Inflammatory macrophage (primary cell): ENCODE data around the gene CREB3.

ENCODE experiments used
- DNase-seq, 2 donors: peaks; one replicate each; pipeline ENCODE4 v3.0.0-alpha.2; 2020 to 2022

CREB3 gene

DNA sequence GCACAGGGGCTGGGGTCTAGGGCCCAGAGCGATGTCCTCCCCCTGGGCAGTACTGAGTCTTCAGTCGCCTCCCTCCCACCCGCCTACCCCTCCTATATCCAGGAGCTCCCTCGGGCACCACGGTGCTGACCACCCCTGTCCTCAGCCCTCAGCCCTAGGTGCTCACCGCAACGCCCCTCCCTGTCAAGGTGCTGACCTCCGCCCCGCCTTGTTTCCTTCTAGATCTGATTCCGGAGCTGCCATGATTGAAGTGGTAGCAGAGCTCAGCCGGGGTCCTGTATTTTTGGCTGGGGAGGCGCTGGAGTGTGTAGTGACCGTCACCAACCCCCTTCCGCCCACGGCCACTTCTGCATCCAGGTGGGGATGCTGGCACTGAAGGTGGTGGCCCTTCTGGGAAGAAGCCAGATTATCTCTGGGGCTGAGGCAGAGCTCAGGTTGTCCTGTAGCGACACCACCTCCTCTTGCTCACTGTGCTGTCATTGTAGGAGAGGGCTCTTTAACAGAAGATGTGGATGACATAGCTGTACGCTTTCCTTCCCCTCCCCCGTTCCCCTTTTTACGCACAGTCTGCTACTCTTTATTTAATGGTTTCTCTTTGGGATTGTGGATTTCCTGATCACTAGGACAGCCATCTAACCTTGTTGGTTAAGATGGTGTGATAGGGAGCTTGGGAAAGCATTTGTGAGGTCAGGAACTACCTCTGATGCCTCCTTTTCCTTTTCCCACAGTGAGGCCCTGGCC lies 17.2 kb downstream of the CREB3 start:
- DNase-seq = peak in 1 of 2 donors; percentile 9

DNA sequence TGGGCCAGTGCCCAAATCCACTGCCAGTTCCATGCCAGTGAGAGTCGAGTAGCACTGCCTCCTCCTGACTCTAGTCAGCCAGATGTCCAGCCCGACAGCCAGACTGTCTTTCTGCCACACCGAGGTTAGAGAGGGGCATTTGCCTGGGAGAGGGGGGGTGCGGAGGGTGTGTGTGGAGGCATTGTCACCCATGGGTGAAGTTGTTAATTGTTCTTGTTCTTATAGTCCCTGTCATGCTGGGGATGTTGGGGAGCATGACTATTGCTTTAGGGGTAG lies 17.7 kb downstream of the CREB3 start:
- DNase-seq = no peak

DNA sequence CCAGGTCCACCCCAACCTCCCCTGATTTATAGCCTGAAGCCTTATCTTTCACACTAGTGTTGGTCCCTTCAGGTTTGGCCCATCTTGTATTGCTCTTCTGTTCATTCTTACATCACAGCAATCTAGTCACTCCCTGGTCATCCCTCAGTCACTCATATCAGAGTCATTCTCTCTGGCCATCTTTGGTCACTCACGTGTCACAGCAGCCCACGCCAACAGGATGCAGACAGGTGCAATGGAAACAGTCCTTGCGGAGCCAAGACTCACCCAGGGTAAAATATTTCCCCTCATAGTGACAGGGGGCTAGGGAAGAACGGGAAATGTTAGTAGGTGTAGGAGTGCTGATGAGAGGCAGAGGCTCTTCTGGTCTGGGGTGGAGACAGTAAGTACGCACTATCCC lies 21.0 kb downstream of the CREB3 start:
- no peak for DNase-seq

DNA sequence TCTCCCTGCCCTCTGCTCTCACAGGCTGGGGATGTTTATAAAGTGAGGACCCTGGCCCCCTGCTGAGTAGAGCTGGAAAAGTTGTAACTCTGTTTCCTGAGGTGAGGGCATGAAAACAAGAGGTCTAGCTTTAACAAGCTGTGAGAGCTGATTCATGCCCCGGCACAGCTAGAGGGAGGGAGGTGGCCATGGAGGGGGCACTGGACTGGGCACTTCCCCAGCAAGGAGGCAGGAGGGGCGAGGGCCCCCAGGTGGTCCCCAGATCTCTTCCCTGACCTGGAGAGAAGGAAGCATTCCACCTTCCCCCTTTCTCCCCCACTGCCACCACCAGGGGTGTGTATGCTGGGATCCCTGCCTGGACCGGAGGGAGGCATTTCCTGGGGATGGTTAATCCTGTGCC lies 21.8 kb downstream of the CREB3 start, which contains the start of gene MSMP:
TSS of gene MSMP (minus strand) at position 13 of the 400 bp plus-strand sequence. CDS start 147 bp downstream, outside the sequence.
- DNase-seq = no peak

DNA sequence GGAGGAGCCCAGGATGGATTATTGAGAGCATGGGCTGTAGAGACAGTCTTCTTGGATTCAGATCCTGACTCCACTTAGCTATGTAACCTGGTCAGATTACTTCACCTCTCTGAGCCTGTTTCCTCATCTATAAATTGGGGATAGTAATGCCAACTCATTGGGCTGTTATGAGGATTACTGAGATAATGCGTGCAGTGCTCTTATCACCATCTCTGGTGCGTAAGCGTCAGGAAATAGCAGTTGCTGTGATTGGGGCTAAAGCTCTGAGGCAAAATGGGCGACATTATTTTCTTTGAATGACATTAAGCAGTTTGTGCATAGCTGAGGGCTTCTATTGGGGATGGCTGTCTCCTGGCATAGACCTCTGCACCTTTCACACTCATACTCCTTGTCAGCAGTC lies 22.6 kb downstream of the CREB3 start:
- DNase-seq = no peak

DNA sequence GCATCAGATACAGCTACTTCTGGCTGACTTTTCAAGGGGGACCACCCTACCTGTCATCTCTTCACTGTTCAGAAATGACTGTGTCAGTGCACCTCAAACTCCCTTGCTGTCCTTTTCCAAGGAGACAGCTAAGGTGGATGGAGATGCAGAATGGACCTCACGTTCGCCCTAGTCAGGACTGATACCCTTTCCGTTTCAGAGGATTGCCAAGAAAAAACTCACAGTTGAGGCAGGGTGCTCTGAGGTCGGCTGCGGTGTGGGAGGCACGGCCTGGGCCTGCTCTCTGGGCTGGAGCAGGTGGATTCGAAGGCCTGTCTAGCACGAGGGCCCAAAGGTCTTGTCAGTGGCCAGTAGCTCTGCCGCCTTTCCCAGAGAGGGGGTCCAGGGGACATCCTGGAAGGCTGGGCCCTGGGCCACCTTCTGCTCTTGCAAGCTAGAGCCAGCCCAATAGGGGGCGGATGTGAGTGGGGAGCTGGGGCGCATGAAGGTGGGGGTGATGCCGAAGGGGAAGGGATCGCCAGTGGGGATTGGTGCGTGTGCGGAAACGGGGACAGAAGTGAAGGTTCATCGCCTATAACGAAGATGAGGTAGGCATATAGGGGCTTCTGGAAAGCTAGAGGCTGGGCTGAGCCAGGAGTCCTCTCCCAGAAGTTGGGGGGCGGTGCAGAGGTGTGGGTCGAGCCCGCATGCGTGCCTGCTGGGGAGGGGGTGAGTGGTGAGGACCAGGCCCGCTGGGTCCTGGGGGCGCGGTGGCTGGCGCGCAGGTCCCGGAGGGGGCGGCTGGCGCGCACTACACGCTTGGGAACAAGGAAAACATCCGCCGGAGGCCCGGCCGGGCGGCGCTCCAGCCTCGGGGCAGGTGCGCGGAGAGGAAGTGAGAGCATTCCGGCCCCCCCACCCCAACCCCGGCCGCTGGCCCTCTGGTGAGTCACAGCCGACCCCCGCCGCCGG lies 24.1 kb downstream of the CREB3 start:
- peak in 1 of 2 donors; percentile 31 for DNase-seq

DNA sequence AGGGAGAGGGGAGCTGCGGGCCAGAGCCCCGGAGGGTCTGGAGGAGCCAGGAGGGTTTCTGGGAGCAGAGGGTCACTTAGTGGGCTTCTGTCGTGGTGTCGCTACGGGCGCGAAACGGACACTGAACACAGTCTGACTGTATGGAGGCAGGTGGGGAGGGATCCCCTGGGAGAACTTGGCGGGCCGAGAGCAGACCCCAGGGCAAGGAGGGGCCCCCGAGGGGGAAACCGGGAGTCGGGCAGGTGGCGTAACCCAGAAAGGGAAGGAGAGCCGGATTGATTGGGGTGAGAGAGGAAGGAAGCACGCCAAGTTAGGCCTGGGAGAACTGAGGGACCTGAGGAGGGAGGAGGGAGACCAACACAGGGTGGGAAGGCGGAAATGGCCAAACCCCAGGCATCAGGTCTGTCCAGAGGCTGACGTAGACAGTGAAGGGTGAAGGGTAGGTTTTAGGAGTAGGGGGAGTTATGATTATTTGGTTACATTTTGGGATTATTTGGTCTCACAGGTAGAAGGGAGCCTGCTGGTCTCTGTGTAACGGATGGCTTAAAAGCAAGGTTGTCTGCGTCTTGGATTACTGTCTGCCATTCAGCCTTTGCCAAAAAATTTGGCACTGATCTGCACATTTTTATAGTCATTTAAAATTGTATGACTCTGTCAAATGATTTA lies 24.9 kb downstream of the CREB3 start:
- DNase-seq = peak in 1 of 2 donors; percentile 13

DNA sequence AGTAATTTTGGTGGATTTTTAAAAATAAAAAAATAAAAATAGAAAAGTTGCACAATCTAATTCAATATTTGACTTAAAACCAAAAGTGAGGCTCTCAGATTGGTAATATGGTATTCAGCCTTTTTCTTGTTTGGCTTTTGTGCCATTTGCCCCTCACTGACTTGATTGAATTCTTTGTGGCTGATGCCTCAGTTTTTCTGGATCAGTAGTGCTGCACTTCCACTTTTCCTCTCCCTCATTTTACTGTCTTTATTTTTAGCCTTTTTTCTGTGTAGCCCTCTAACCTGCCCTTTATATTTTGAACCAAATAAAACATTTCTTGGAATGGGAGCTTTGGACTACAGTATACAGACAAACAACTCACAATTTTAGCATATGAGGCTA lies 25.4 kb downstream of the CREB3 start:
- no peak for DNase-seq

DNA sequence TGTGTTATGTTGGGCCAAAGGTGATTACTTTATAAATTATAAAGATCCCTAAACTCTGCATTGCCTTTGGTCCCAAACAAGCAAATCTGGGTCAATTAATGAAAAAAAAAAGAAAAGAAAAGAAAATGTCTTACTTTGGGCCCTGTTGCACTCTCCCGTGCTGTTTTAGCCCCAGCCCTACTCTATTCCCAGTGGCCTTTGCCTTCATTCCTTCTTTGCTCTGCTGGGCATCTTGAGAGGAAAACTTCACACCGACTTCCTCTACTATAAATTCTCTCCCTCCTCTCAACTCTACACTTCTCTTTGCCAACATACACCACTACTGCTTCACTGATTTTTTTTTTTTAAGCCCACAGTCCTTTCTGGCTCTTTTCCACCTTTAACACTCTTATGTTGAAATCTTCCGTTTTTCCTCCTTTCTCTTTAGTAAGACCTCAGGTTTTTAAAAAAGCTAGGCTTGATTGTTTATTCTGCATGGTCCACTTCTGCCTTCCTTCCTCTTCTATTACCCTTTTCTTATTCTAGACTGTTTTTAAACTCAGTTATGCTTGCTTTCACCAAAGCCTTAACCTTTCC lies 26.1 kb downstream of the CREB3 start:
- DNase-seq = no peak

DNA sequence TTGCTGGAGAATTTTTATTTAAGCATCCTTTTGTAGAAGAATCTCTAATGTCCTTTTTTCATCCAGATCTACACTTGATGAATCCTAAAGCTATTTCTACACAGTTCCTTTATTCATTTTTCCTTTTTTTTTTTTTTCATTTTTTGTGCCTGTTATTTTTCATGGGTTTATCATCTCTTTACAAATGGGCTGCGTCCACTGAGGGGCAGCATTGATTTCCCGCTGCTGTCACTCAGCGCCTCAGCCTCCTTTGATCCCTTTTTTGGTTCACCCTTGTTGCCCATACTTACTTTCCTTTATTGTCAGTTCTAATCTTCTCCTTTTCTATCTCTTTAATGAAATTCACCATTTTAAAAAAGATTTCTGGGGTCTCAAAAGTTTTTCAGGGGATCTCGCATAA lies 27.3 kb downstream of the CREB3 start:
- no peak for DNase-seq

DNA sequence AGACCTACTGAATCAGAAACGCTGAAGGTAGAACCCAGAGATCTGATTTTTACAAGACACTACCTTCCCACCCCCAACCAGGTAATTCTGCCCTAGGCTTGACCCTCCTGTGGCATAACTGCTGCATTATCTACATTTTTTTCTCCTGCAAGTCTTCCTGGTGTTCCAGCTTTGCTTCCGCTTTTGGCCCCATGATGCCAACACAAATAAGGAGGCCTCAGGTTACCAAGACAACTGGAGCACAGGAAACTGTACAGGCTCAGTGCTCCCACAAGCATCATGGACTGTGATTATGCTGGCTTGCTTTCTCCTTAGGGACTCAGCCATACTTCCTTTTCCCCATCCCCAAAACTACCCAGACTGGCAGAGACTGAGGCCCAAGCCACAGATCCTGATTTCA lies 28.2 kb downstream of the CREB3 start:
- peak; percentile 17 to 46 for DNase-seq

DNA sequence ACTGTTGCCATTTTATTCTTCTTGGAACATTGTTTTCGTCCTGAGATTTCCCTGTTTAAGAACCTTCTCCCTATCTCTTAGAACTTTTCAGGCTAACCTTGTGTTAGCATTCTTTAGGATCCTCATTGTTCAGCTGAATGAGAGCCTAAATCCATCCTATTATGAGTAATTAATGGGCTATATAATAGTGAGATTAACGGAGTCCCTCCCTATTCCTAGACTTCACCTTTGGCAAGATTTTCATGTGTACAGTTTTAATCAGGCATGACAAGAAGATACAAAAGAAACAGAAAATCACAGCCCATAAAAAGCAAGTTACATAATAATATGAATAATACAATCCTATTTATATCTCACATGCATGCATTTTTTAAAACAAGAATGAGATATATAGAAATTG lies 30.7 kb downstream of the CREB3 start:
- no peak for DNase-seq

DNA sequence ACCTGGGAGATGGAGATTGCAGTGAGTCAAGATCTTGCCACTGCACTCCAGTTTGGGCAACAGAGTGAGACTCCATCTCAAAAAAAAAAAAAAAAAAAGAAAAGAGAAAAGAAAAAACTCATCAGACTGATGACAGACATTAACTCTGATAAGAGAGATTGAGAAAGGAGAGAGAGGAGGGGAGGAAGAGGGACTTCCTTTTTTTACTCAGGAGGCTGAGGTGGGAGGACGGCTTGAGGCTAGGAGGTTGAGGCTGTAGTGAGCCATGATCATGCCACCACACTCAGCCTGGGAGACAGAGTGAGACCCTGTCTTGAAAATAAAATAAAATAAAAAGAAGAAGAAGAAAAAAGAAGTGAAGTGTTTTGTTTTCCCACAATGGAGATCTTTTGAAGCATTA lies 31.3 kb downstream of the CREB3 start:
- no peak for DNase-seq

DNA sequence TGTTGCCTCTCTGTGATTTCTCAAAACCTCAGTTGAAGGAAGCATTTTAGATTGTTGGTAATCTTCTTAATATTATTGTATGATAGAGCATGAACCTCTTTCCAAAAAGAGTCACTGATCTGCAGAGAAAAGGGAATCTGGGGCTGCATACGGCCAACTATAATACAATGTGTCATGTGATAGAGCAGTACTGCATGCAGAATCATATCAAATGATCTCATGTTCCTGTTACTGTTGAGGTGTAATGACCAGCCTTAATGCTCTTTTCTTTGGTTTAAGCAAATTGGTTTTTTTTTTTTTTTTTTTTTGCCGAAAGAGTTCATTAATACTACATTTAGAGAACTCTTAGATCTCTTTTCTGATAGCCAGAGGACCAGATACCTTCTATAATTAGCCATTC lies 34.5 kb downstream of the CREB3 start:
- no peak for DNase-seq

DNA sequence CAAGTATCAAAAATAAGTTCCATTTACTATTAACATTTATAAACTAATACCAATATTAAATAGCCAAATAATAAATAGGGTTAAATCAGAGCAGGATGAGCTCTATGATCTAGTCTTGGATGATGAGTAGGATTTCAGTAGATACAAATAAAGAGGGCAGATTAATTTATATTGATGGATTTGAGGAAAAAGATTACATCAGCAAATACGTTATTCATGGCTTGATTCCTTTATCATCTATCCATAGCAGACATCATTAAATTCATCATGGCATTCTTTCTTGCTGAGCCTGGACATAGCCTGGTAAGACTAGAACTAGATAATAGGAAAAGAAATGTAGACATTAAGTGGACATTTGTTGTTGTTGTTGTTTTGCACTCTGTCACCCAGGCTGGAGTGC lies 35.0 kb downstream of the CREB3 start:
- DNase-seq = no peak

DNA sequence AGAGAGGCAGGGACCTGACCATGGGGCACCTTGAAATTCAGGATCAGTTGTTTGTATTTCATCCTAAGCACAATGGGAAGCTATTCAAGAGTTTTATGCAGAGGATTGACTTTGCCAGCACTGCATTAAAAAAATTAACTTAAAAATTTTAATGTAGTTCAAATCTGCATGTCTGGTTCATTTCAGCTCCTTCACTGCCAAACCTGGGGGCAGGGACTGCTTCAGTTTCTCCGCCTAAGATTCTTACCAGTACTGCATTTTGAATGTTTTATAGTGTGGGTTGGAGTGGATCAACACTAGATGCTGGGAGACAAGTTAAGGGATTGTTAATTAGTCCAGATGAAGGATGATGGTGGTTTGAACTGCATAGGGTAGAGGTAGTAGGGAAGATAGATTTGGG lies 37.3 kb downstream of the CREB3 start:
- DNase-seq = no peak

DNA sequence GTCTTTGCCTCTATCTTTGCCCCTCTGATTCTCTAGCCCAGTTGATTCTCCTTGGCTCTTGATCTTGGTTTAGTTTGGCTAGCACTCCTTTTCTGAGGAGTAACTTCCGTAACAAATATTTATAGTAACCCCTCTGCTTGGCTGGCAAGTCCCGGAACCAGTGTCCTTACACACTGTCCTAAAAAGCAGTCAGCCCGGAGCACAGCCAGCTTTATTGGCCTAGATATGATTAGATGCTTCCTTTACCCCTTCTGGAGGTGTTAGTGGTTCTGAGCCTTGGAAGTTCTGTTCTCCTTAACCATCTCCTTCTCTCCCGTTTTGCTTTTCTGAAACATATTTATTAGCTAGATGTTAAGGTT lies 38.6 kb downstream of the CREB3 start:
- DNase-seq = no peak

DNA sequence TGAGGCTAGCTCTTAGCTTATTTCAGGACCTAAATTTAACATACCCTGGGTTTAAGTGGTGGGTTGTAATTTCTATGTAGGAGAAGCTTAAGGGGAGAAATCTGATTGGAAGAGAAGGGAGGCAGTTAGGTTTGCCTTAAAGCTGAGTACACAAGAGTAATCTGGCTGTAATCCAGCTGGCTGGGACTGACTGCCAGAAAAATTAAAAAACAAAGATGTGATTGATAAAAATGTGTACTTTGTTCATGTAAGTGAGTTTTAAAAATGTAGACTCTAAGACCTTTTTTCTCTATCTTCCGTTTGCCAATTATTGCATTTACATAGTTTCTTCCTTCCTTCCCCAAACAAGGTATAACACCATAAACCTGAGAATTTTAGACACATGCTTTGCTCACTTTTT lies 39.1 kb downstream of the CREB3 start:
- no peak for DNase-seq

DNA sequence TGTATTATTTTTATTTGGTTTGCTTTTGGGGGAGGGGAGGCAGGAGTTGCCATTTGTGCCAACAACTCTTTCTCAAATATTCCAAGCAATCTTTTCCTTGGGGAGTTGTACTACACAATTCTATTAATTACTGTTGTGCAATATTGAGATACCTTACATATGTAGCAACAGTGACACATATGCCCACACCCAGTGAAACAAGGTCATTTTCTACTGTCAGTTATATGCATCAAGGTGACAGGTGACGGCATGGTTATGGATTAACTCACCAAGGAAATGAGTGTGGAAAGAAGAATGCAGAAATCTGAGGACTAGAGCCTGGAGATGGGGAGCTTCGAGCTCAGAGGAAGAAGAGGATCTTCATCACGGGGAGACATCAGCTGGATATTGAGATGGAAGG lies 39.5 kb downstream of the CREB3 start:
- no peak for DNase-seq

DNA sequence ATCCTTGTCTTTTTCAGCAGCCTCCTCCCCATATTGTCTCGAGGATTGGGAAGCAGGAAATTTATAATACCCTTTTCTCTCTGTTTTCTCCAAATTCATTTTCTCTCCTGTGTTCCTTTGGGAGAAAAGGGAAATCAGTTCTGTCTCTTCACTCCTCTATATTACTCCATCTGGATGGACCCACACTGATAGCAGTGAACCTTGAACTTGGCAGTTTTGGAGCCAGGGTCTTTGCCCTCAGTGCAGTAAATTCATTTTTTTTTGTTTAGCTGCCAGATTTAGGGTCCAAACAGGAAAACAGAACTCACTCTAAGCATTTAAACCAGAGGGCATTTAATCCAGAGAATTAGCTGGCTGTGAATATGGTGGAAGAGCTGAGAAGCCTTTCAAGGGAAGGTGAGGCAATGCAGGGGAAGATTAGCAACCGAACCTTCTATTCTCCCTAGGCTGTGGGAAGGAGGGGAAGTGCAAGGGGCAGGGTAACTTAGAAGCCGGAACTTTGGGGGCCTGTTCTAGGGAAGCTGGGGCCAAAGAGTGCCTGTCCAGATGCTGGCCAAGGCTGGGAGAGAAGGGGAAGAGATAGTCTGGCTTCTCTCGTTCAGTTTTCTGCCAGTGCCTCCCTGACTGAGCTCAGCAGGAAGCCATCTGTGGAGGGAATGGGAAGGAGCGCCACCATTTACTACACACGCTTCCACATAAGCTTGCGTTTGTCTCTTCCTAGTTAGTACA lies 42.6 kb downstream of the CREB3 start:
- peak; percentile 81 to 82 for DNase-seq

DNA sequence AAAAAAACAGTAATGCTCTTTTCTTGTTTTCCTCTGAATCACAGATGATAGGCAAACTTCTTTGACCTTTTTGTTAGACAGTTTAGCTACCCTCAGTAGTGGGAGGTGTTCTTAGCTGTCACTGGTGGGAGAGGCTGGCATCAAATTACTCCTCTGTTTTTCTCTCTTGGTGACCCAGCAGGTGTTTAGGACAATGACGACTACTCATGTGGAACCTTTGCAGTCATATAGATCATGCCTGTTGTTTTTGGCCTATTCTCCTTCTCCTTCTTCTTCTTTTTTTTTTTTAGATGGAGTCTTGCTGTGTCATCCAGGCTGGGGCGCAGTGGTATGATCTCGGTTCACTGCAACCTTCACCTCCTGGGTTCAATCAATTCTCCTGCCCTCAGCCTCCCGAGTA lies 43.6 kb downstream of the CREB3 start:
- DNase-seq = no peak

DNA sequence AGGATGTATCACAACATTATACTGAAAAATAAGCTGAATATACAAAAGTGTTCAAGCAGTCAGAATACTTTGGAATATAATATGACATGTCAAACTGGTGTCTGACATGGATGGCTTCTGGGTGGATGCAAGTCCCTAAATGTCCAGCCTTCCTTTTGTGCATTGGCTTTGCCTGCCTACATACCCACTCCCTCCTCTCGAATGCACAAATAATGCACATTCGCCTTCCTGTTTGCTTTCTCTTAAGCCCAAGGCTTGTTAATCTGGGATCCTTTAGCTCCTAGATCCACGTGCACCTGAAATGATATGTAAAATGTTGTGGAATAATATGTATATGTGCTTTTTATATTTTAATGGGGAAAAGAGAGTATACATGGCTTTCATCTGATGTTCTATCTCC lies 46.0 kb downstream of the CREB3 start:
- no peak for DNase-seq

DNA sequence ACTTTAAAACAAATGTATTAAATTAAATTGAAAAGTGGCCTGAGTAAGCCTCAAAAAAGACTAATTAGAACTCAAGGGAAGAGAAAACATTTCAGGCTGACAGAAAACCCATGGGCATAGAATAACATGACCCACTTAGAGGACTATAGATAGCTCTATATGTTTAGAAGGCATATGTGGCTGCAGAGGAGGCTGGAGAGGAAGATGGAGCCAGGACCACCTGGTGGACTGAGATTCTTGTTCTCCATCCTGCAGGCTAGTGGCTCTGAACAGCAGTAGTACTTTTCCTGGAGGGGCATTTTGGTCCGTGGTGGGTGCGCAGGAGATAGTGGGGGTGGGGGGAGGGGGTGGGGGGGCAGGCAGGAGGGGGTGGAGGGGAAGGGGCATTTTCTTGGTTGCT lies 48.6 kb downstream of the CREB3 start:
- DNase-seq = no peak
